ENCODE results near the gene FAM13A.

GRCh38 chr4:88878642-88879041, 178.3 kb downstream of the FAM13A start:
- TF ChIP-seq, protein P1, sequence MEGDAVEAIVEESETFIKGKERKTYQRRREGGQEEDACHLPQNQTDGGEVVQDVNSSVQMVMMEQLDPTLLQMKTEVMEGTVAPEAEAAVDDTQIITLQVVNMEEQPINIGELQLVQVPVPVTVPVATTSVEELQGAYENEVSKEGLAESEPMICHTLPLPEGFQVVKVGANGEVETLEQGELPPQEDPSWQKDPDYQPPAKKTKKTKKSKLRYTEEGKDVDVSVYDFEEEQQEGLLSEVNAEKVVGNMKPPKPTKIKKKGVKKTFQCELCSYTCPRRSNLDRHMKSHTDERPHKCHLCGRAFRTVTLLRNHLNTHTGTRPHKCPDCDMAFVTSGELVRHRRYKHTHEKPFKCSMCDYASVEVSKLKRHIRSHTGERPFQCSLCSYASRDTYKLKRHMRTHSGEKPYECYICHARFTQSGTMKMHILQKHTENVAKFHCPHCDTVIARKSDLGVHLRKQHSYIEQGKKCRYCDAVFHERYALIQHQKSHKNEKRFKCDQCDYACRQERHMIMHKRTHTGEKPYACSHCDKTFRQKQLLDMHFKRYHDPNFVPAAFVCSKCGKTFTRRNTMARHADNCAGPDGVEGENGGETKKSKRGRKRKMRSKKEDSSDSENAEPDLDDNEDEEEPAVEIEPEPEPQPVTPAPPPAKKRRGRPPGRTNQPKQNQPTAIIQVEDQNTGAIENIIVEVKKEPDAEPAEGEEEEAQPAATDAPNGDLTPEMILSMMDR (IDR thresholded peaks at IDR 0.05): no peak
- TF ChIP-seq POLR2A (IDR thresholded peaks at IDR 0.05): no peak

Data from esophagus squamous epithelium (tissue), 4 donors.